ENCODE measurements around the gene EIF2B2. TPM values are rescaled to one million over a fixed set of nuclear protein-coding genes. Genes with fewer than 3 reads are reported as not detected.
A peak's percentile ranks its signal among the peaks of the same experiment; 100 is the strongest.

The EIF2B2 gene
- total and polyA plus RNA-seq, 2 experiments from 2014 or later = 40.6 to 50.2 TPM

GRCh38 chr14:75049136-75049535, 46.4 kb downstream of the EIF2B2 start:
- H3K4me2 ChIP-seq (ENCODE audit: unreplicated experiment) = peak overlapping the region; percentile 80
- H3K36me3 ChIP-seq (ENCODE audit: low read depth) = no peaks in the 10 kb centered on the region
- TF ChIP-seq EZH2 (IDR thresholded peaks at IDR 0.05; ENCODE audit: insufficient read depth, poor library complexity, severe bottlenecking) (no peak), EZH2phosphoT487 (IDR thresholded peaks at IDR 0.05; ENCODE audit: insufficient read depth, low read depth) (no peak)
- H3F3A ChIP-seq (ENCODE audit: insufficient read depth) = peaks cover 68% of the 10 kb centered on the region
- peak overlapping the region; percentile 87 for H3K9ac ChIP-seq
- in situ Hi-C loops (cut with MboI) = no loop called here
- 22 to 31% methylated on average over 5 of the region's 5 CpGs for WGBS, 2 experiments (ENCODE audit: low coverage in 1 of 2, low lambda C conversion rate in 2 of 2, missing lambda C conversion rate in 2 of 2)
- DNase-seq = peak; percentile 35
- H3K79me2 ChIP-seq (ENCODE audit: insufficient read depth) = 0 out of 2 replicates have a peak, but pooled peaks cover 20% of the 10 kb centered on the region
- no peak overlapping the region for H2AFZ ChIP-seq
- no peaks in the 10 kb centered on the region for H3K27me3 ChIP-seq (replicated peaks; ENCODE audit: insufficient read depth)
- peak overlapping the region; percentile 87 for H3K27ac ChIP-seq
- H3K9me3 ChIP-seq (ENCODE audit: low read depth) = no peaks in the 10 kb centered on the region
- H3K4me1 ChIP-seq (ENCODE audit: insufficient read depth) = peaks cover 74% of the 10 kb centered on the region
- no peaks in the 10 kb centered on the region for H3K9me2 ChIP-seq (ENCODE audit: insufficient read depth)
- H4K20me1 ChIP-seq (ENCODE audit: insufficient read depth) = no peaks in the 10 kb centered on the region
- H3K4me3 ChIP-seq = peak overlapping the region; percentile 73

GRCh38 chr14:75049731-75050201, 47.0 kb downstream of the EIF2B2 start:
- DNase-seq = peak; percentile 83
- Histone ChIP-seq H3K27me3 (replicated peaks; ENCODE audit: insufficient read depth) (no peaks in the 10 kb centered on the region), H4K20me1 (ENCODE audit: insufficient read depth) (no peaks in the 10 kb centered on the region), H3K36me3 (ENCODE audit: low read depth) (no peaks in the 10 kb centered on the region), H3K9ac (peak overlapping the region; percentile 87), H3K9me2 (ENCODE audit: insufficient read depth) (no peaks in the 10 kb centered on the region), H3F3A (ENCODE audit: insufficient read depth) (peaks cover 70% of the 10 kb centered on the region), H3K4me3 (peak overlapping the region; percentile 73), H3K4me1 (ENCODE audit: insufficient read depth) (peaks cover 74% of the 10 kb centered on the region), H3K4me2 (ENCODE audit: unreplicated experiment) (peak overlapping the region; percentile 80), H2AFZ (no peak overlapping the region), H3K9me3 (ENCODE audit: low read depth) (no peaks in the 10 kb centered on the region), H3K27ac (peak overlapping the region; percentile 87), H3K79me2 (ENCODE audit: insufficient read depth) (0 out of 2 replicates have a peak, but pooled peaks cover 16% of the 10 kb centered on the region)
- in situ Hi-C loops (cut with MboI) = no loop called here
- WGBS, 2 experiments (ENCODE audit: low coverage in 1 of 2, low lambda C conversion rate in 2 of 2, missing lambda C conversion rate in 2 of 2) = 12 to 14% methylated on average over 3 of the region's 3 CpGs
- TF ChIP-seq EZH2 (IDR thresholded peaks at IDR 0.05; ENCODE audit: insufficient read depth, poor library complexity, severe bottlenecking) = no peak
- TF ChIP-seq EZH2phosphoT487 (IDR thresholded peaks at IDR 0.05; ENCODE audit: insufficient read depth, low read depth) = no peak

DNA sequence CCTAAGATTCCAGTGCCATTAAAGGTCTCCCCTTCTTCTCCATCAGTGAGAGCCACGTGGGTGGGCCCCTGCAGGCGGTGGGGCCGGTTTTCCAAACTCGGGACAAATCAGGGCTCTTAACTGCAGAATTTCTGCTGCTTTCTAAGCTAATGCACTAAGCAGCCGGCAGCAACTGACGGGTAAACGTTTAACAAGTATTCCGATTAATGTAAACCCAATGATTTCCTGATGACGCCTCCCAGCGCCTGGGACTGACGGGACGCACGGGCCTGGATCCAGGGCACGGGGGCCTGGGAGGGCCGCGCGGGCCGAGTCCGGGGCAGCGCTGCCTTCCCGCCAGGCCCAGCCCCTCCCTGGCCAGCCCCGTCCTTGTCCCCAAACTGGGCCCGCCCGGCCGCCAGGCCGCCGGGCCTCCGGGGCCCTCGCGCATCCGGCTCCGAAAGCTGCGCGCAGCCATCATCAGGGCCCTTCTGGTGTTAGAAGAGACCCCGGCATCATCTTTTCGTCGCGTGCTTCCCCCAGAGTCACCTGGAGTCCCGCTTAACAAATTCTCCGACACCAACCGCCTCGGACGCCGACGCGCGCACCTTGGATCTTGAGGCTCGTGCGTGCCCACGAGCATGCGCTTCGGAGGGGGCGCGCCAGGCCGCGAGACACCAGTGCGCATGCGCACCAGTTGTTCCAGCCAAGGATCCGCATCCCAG, 48.3 kb downstream of the EIF2B2 start, which contains the start of gene MLH3:
MLH3 (minus strand) TSS at position 616 of the 704 bp plus-strand sequence. CDS start 1,812 bp downstream, outside the sequence.
- Histone ChIP-seq H3K9me2 (ENCODE audit: insufficient read depth) (no peaks in the 10 kb centered on the region), H3F3A (ENCODE audit: insufficient read depth) (peaks cover 78% of the 10 kb centered on the region), H3K79me2 (ENCODE audit: insufficient read depth) (0 out of 2 replicates have a peak, but pooled peaks cover 4% of the 10 kb centered on the region), H3K4me1 (ENCODE audit: insufficient read depth) (peaks cover 76% of the 10 kb centered on the region), H3K27me3 (replicated peaks; ENCODE audit: insufficient read depth) (no peaks in the 10 kb centered on the region), H2AFZ (peak within 1 kb of the TSS; percentile 82), H3K27ac (peak within 1 kb of the TSS; percentile 87), H3K36me3 (ENCODE audit: low read depth) (no peaks in the 10 kb centered on the region), H3K9ac (peak within 1 kb of the TSS; percentile 87), H3K9me3 (ENCODE audit: low read depth) (no peaks in the 10 kb centered on the region), H3K4me3 (peak within 1 kb of the TSS; percentile 73), H3K4me2 (ENCODE audit: unreplicated experiment) (peak within 1 kb of the TSS; percentile 80), H4K20me1 (ENCODE audit: insufficient read depth) (no peaks in the 10 kb centered on the region)
- in situ Hi-C loops (cut with MboI) = no loop called here
- peak; percentile 88 for DNase-seq
- 2% methylated on average over 36 to 53 of the region's 59 CpGs for WGBS, 2 experiments (ENCODE audit: low coverage in 1 of 2, low lambda C conversion rate in 2 of 2, missing lambda C conversion rate in 2 of 2)
- no peak for TF ChIP-seq EZH2phosphoT487 (IDR thresholded peaks at IDR 0.05; ENCODE audit: insufficient read depth, low read depth)
- no peak for TF ChIP-seq EZH2 (IDR thresholded peaks at IDR 0.05; ENCODE audit: insufficient read depth, poor library complexity, severe bottlenecking)

- Histone ChIP-seq H3K9me3 (ENCODE audit: low read depth) (no peaks in the 10 kb centered on the region), H3K9me2 (ENCODE audit: insufficient read depth) (no peaks in the 10 kb centered on the region), H3K4me2 (ENCODE audit: unreplicated experiment) (peak overlapping the region; percentile 80), H2AFZ (peak overlapping the region; percentile 82), H4K20me1 (ENCODE audit: insufficient read depth) (no peaks in the 10 kb centered on the region), H3K27me3 (replicated peaks; ENCODE audit: insufficient read depth) (no peaks in the 10 kb centered on the region), H3K36me3 (ENCODE audit: low read depth) (no peaks in the 10 kb centered on the region), H3F3A (ENCODE audit: insufficient read depth) (peaks cover 75% of the 10 kb centered on the region), H3K79me2 (ENCODE audit: insufficient read depth) (0 out of 2 replicates have a peak, but pooled peaks cover under 1% of the 10 kb centered on the region), H3K9ac (peak overlapping the region; percentile 87), H3K4me1 (ENCODE audit: insufficient read depth) (peaks cover 72% of the 10 kb centered on the region), H3K27ac (peak overlapping the region; percentile 87), H3K4me3 (peak overlapping the region; percentile 73)
- in situ Hi-C loops (cut with MboI) = no loop called here
- 29 to 34% methylated on average over 5 of the region's 5 CpGs for WGBS, 2 experiments (ENCODE audit: low coverage in 1 of 2, low lambda C conversion rate in 2 of 2, missing lambda C conversion rate in 2 of 2)
- DNase-seq = no peak
- TF ChIP-seq EZH2phosphoT487 (IDR thresholded peaks at IDR 0.05; ENCODE audit: insufficient read depth, low read depth) (no peak), EZH2 (IDR thresholded peaks at IDR 0.05; ENCODE audit: insufficient read depth, poor library complexity, severe bottlenecking) (no peak)
Observed at GRCh38 chr14:75051556-75051899, 48.8 kb downstream of the EIF2B2 start.
